ENCODE results near the gene BIN1.

The BIN1 gene

GRCh38 chr2:127103243-127104165, 3.5 kb downstream of the BIN1 start:
- DNase-seq = no peak

DNA sequence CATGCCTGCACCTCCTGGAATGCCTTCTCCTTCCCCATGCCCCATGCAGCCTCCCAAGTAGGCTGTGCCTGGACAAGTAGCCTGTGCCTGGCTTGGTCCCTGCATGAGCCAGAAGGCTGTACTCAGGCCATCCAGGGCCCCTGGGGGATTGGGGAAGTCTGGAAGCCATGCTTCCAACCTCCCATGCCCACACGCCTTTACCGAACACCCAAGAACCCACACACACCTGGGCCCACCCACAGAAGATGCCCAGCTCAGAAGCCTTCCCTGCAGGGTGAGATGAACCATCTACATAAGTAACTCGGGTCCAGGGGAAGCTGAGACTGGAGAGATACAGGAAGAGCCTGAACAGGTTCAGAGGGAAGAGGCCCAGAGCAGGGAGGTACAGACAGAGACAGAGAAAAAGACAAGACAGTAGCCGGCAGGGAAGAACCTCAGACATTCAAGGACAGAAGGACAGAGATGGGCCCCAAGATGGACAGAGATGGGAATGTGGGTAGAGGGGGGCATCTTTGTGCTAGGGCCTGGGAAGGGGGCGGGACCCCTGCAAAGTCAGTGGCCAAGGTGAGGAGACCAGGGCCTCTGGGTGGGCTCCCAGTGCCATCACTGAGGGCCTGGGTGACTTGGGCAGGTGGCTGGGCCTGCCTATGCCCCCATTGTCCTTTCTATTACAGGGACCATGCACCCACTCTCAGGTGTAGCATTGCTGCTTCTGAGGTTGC, 4.3 kb downstream of the BIN1 start:
- DNase-seq = no peak

- no peak for DNase-seq
Observed at GRCh38 chr2:127101756-127102477, 5.0 kb downstream of the BIN1 start.

DNA sequence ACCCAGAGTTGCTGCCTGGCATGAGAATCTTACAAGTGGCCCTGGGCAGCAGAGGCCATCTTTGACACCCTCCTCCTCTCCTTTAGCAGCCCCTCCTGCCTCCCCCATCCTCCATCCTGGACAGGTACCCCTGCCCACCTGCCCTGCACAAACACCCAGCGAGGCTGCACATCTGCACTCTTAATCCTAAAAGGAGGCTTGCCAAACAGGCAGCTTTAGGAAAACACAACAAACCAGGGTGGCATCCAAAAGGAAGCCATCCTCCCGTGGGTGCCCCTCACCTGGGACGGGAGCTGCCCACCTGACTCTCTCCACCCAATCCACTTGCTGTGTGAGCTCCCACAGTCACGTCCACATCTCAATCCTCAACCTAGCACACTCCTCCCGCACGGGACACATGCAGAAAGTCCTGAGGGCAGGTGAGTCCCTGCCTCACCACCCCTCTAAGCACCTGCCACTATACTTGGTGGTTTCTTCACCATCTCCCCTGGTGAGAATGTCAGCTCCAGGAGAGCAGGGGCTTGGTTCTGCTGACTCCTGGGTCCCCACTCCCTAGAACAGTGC, 5.8 kb downstream of the BIN1 start:
- DNase-seq = no peak

DNA sequence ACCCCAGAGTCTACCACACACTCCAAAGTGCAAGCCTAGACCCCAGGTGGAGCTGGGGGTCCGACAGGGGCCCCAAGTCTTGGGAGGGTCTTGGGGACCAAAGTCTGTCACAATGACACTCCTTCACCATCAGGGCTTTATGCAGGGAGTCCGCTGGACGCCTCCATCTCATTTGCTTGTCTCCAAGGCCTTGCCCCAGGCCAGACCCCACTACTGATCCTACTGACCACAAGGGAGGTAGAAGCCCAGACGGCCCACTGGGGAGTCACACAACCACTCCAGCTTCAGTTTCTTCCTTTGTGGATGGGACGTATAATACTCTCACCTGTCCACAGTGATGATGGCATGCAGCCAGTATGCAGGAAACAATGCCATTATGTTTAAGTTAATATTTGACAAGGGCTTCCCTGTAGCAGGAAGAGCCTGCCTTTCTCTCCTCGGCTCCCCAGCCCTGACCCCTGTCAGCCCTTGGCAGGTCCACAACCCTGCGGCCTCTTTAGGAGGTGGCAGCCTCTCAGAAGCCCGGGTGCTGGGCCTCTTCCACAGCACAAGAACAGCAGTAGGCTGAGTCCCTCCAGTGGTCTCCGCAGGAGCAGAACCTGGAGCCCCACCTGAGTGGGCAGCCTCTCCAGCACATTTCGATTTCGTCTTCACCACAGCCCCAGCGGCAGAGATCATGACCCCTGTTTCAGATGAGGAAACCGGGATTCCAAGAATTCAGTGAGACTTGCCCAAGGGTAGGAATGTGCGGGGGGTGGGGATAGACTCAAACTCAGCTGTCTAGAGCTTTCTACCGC, 6.5 kb downstream of the BIN1 start:
- DNase-seq = no peak

DNA sequence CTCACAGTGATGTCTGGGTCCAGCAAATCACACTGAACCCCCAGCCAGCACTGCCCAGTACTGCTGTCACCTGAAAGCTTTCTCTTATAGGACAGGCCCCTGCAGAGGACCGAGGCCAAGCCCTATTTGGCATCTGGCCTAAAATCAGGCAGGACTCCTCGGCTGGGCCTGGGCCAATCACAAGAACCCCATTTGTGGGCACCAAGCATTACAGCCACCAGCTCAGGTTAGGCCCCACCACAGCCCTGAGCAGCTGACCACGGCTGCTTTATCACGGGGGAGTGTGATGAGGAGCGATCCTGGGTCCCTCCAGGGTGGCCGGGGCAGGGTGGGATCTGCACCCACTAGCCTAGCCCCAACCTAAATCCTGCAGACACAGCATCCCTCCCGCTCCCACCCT, 8.2 kb downstream of the BIN1 start:
- DNase-seq = no peak

- DNase-seq = no peak
Observed at GRCh38 chr2:127097841-127098651, 8.9 kb downstream of the BIN1 start.

DNA sequence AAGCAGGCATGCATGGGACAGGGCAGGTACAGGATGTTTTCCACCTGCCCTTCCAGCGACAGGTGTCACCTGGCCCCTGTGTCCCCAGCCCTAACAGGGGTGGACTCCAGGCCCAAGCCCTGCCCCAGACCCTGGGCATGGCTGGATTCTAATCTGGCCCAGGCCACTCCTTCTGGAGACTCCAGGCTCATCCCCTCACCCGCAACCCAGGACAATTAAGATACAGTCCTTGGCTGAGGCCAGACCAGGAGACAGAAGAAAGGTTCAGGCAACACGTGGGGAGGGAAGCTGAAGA, 9.5 kb downstream of the BIN1 start:
- no peak for DNase-seq

DNA sequence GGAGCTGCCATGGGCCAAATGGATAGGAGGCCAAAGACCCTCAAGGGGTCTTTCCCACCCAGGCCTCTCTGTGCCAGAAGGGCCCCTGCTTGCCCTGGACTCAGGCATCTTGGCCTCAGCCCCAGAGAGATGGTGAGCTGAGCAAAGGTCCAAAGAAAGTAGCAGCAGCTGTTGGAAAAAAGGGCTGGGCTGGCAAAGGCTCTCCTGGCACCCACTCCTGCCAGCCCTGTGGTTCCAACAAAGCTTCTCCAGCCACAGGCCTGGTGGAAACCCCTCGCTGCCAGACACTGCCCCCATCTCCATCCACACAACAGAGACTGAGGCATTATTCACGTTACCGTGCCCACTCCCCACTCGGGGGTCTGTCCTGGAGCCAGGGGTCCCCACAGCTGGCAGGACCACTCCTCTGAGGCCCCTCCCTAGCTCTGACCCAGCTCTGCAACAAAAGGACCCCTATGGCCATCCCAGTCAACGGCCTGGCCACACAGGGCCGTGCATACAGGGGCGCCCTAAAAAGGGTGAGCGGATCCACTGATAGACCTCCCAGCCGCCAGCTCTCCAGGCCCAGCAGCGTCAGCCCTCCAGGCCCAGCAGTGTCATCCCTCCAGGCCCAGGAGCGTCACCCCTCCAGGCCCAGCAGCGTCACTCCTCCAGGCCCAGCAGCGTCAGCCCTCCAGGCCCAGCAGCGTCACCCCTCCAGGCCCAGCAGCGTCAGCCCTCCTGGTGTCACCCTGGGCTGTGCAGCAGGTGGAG, 10.1 kb downstream of the BIN1 start:
- no peak for DNase-seq

DNA sequence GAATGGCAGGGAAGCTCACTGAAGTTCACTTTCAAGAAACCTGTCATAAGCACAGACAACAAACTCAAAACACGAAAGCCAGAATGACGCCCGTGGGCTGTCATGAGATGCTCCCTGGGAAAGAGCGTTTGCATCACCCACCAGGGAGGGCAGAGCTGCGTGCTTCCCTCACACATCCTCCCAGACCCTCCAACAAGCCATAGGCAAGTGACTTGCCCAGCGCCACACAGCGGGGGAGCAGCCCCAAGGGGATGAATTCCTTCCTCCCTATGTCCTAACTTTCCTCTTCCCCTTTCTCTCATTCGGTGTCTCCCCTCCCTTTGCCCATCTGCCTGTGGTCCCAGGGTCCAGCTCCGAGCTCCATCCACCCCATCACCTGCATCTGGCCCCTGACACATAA, 10.7 kb downstream of the BIN1 start:
- DNase-seq = no peak

DNA sequence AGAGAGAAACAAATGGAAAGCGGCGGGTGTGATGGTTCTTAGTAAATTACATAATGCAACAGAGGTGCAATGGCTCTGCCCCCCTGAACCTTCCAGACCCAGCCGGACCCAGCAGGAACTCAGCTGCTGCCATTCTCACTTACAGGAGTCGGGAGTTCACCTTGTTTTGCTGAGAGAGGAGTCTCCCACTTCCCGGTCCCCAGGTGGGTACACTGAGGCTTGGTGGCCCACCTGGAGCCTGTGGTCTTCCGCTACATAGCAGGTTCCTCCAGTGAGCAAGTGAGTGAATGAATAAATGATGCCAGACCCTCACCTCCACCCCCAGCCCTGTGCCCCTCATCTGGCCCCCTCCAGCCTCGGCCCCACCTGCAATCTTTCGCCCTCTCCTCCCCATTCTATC, 11.2 kb downstream of the BIN1 start:
- no peak for DNase-seq

- DNase-seq = no peak
Observed at GRCh38 chr2:127095367-127095641, 11.7 kb downstream of the BIN1 start.

DNA sequence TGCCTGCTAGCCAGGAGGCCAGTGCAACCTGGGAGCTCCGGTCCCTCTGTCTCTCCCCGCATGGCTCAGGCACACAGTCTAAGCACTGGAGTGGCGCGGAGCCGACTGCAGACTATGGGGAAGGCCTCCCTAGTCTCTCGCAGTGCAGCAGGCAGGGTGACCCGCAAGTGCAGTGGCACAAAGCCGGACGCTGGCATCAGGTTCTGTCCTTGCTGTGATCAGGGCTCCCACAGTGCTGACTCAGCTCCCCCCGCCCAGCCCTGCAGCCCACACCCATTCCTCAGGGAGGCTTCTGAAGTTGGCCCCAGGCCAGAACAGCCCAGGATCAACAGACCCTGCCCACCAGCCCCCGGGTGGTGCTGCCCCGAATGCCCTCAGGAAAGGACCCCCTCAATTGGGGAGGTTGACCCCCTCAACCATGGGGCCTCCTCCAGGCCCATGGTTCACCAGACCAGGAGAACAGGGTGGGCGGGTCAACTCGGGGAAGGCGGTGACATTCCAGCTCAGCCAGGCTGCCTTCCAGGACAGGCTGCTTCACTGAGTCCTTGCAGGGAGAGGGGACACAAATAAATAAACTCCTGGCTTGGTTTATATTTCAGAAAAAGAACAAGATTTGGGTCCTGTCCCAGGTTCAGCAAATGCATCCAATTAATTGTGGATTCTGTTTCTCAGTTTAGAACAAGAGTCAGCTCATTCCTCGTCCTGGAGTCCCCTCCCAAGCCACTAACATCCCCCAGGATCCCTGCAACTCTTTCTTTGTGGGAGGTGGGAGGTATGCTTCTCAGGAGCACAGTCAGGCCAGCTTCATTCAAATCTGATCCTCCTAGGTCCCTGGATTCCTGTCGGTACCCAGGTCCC, 12.2 kb downstream of the BIN1 start:
- DNase-seq = no peak

DNA sequence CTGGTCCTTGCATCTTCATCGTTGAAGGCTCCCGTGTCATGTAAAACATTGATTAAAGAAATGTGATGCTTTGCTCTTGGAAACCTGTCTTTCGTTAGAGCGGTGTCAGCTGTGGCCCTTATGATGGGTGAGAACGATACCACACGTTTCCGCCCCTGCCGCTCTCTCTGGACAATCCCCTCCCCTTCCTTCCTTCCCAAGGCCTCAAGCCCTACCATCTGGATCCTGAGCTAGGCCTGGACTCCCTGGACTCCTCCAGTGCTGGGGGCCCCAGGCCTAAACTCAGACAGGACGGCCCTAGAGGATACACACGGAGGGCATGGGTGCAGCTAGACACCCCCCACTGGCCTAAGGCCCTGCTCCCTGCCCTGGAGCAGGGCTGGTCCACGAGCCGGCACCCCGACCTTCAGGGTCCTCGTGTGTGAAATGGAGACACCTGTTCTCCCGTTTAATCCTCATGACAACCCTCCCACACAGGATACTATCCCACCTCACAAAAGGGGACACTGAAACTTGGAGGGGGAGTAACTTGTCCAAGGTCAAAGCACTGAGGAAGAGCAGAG, 13.2 kb downstream of the BIN1 start:
- DNase-seq = no peak

DNA sequence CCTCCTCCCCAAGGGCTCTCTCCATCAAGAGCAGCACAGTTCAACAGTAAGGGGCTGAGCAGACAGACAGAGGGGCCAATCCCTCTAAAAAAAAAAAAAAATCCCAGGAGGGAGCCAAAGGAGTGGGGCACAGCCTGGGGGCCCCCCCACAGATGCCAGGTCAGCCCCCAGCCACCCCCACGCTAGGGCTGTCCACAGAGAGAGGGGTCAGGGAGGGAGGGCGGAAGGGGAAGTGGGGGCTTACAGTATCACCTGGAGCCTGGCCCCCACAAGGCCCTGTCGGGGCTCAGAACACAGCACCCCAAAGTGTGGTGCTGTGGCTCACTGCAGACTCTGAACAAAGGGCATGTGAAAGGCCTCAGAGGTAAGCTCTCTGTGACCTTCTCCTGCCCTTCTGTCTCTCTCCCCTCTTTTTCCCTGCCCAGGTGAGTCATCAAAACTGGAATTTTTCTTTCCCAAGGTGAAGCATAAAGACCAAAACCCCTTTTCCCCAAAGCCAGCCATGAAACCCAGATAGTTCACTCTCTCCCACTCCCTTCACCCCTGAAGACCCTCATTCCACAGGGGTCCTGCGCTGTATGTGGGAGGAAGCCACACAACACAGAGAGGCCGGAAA, 13.9 kb downstream of the BIN1 start:
- DNase-seq = no peak

- no peak for DNase-seq
Observed at GRCh38 chr2:127092306-127092705, 14.6 kb downstream of the BIN1 start.

- no peak for DNase-seq
Observed at GRCh38 chr2:127091886-127092285, 15.1 kb downstream of the BIN1 start.

- no peak for DNase-seq
Observed at GRCh38 chr2:127091148-127091547, 15.8 kb downstream of the BIN1 start.
